ENCODE results near the gene C4orf50. TPM values are rescaled to one million over a fixed set of nuclear protein-coding genes. Genes with fewer than 3 reads are reported as not detected.

Gene C4orf50
- total and polyA plus RNA-seq, 8 donors, result under 0.01 to 0.23 (median 0.07) TPM

- no peak for TF ChIP-seq CTCF (IDR thresholded peaks at IDR 0.05)
- Histone ChIP-seq H3K4me1 (peaks cover 0 to 5% (median 0%) of the 10 kb centered on the region in 3 donors), H3K36me3 (no peaks in the 10 kb centered on the region), H3K4me3 (peak overlapping the region in 3 of 4 donors; percentile 1 to 42 (median 21)), H3K27ac (no peak overlapping the region), H3K27me3 (peaks cover 4 to 45% (median 9%) of the 10 kb centered on the region in 4 donors), H3K9me3 (no peaks in the 10 kb centered on the region)
- FAIRE-seq, result no peak
- ATAC-seq, result peak in 3 of 4 donors; percentile 24 to 59 (median 47)
- intact Hi-C loops (cut with DNase I), result no loop called here
- DNase-seq, result peak in 1 of 6 donors; percentile 69
- 1% methylated on average over 30 to 80 of the region's 81 CpGs for WGBS, 2 donors
These were observed 129.8 kb downstream of the C4orf50 start for GRCh38 chr4:5888222-5889001.

GRCh38 chr4:5887361-5888221, 130.6 kb downstream of the C4orf50 start:
- FAIRE-seq (no peak), DNase-seq (peak in 1 of 6 donors; percentile 67), ATAC-seq (peak in 2 of 4 donors; percentile 2 to 48)
- H3K9me3 ChIP-seq, result no peaks in the 10 kb centered on the region
- H3K4me1 ChIP-seq, result peaks cover 0 to 5% (median 0%) of the 10 kb centered on the region in 3 donors
- peaks cover 4 to 43% (median 9%) of the 10 kb centered on the region in 4 donors for H3K27me3 ChIP-seq
- H3K36me3 ChIP-seq, result no peaks in the 10 kb centered on the region
- TF ChIP-seq CTCF (IDR thresholded peaks at IDR 0.05), result no peak
- peak overlapping the region in 3 of 4 donors; percentile 1 to 42 (median 21) for H3K4me3 ChIP-seq
- whole genome bisulfite sequencing, 2 donors, result 3 to 4% methylated on average over 46 to 70 of the region's 70 CpGs
- intact Hi-C loops (cut with DNase I), result no loop called here
- no peak overlapping the region for H3K27ac ChIP-seq

- DNase-seq (no peak), ATAC-seq (peak in 2 of 4 donors; percentile 10 to 21), FAIRE-seq (no peak)
- no peaks in the 10 kb centered on the region for H3K36me3 ChIP-seq
- H3K27me3 ChIP-seq, result peaks cover 4 to 39% (median 9%) of the 10 kb centered on the region in 4 donors
- intact Hi-C loops (cut with DNase I), result no loop called here
- peak overlapping the region in 1 of 4 donors; percentile 42 for H3K4me3 ChIP-seq
- no peak overlapping the region for H3K27ac ChIP-seq
- no peaks in the 10 kb centered on the region for H3K9me3 ChIP-seq
- WGBS, 2 donors, result 25 to 29% methylated on average over 8 of the region's 8 CpGs
- no peak for TF ChIP-seq CTCF (IDR thresholded peaks at IDR 0.05)
- H3K4me1 ChIP-seq, result peaks cover 0 to 5% (median 0%) of the 10 kb centered on the region in 3 donors
These were observed 131.2 kb downstream of the C4orf50 start for GRCh38 chr4:5887011-5887360.

GRCh38 chr4:5885733-5886132, 132.5 kb downstream of the C4orf50 start:
- intact Hi-C loops (cut with DNase I), result no loop called here
- Histone ChIP-seq H3K9me3 (no peaks in the 10 kb centered on the region), H3K27me3 (peaks cover 4 to 31% (median 7%) of the 10 kb centered on the region in 4 donors), H3K4me3 (no peak overlapping the region), H3K36me3 (no peaks in the 10 kb centered on the region), H3K4me1 (peaks cover 0 to 5% (median 0%) of the 10 kb centered on the region in 3 donors), H3K27ac (no peak overlapping the region)
- 42 to 54% methylated on average over 3 of the region's 3 CpGs for WGBS, 2 donors
- DNase-seq, result no peak
- no peak for ATAC-seq
- FAIRE-seq, result no peak
- no peak for TF ChIP-seq CTCF (IDR thresholded peaks at IDR 0.05)
